Thyroid gland (tissue), 4 donors: ENCODE data around the gene DUOX1. TPM values are rescaled to one million over a fixed set of nuclear protein-coding genes. Genes with fewer than 3 reads are reported as not detected.

Experiments
- DNase-seq, 2 donors: peaks; one replicate each; pipeline ENCODE4 v3.0.0-alpha.2; 2019
- H3K27ac ChIP-seq, 3 donors: fragments of 200-600 bp; sonication (generic); 1 replicate in 2 of 3; 2 replicates in 1 of 3; pipeline ENCODE4 v1.5.1; 2016 to 2019; ENCODE audit warnings: mild to moderate bottlenecking in 1 of 3, moderate library complexity in 1 of 3
- H3K27me3 ChIP-seq: fragments of 200-600 bp; sonication (generic); one replicate; pipeline ENCODE4 v1.5.1; 2019
- H3K36me3 ChIP-seq, 2 donors: fragments of 200-600 bp; sonication (generic); one replicate each; pipeline ENCODE4 v1.5.1; 2016 to 2019
- H3K4me1 ChIP-seq, 2 donors: fragments of 200-600 bp; sonication (generic); one replicate each; pipeline ENCODE4 v1.5.1; 2017 to 2019
- H3K4me3 ChIP-seq, 3 donors: fragments of 200-600 bp; sonication (generic); replicated peaks in 1 of 3; 1 replicate in 2 of 3; 2 replicates in 1 of 3; pipeline ENCODE4 v1.5.1; 2016; ENCODE audit warnings: mild to moderate bottlenecking in 1 of 3
- H3K9me3 ChIP-seq: fragments of 200-600 bp; sonication (generic); one replicate; pipeline ENCODE4 v1.5.1; 2017
- CTCF ChIP-seq, 6 experiments: fragments of 200-600 bp in 3 of 6; fragments of 450-650 bp in 3 of 6; sonication (generic) in 3 of 6; IDR thresholded peaks; one replicate each; pipeline ENCODE4 v1.5.1; 2016 to 2019; ENCODE audit warnings: antibody characterized with exemption in 6 of 6, mild to moderate bottlenecking in 2 of 6, inconsistent platforms in 1 of 6, moderate library complexity in 1 of 6
- POLR2A ChIP-seq, 2 donors: fragments of 450-650 bp; IDR thresholded peaks; one replicate each; pipeline ENCODE4 v1.6.1; 2017; ENCODE audit warnings: antibody characterized with exemption in 2 of 2, mild to moderate bottlenecking in 2 of 2, moderate library complexity in 1 of 2
- WGBS, 2 donors: methylation state at CpG; one replicate each; pipeline ENCODE4 v1.1.5; 2017; 5-methylcytosine and 5-hydroxymethylcytosine counted together
- intact Hi-C: fragments of 100-400 bp; cut with DNase I; formaldehyde crosslinking; loops from one replicate; pipeline ENCODE4 v1.15.1; 2023
- total RNA-seq, 4 donors: library from RNA; depleted of rRNA; stranded (reverse); fragments of >200 nt; gene quantifications; one replicate each; pipeline ENCODE4 v1.2.3, GENCODE V29; 2016

The DUOX1 gene
- total RNA-seq, 4 donors from 2014 or later = 132 to 313 (median 234) TPM

GRCh38 chr15:45088801-45089711 lies 40.7 kb upstream of the DUOX1 start:
- H3K4me1 ChIP-seq = no peaks in the 10 kb centered on the region
- DNase-seq = no peak
- H3K36me3 ChIP-seq = no peaks in the 10 kb centered on the region
- H3K27ac ChIP-seq = no peak overlapping the region
- no peak overlapping the region for H3K4me3 ChIP-seq
- 91% methylated on average over 10 of the region's 10 CpGs for WGBS, 2 donors
- TF ChIP-seq CTCF (IDR thresholded peaks at IDR 0.05) (no peak), POLR2A (IDR thresholded peaks at IDR 0.05) (no peak)
- no peaks in the 10 kb centered on the region for H3K9me3 ChIP-seq
- intact Hi-C loops = no loop called here
- H3K27me3 ChIP-seq = no peaks in the 10 kb centered on the region

- DNase-seq = no peak
- WGBS, 2 donors = 85% methylated on average over 3 of the region's 3 CpGs
- Histone ChIP-seq H3K4me3 (no peak overlapping the region), H3K9me3 (no peaks in the 10 kb centered on the region), H3K4me1 (no peaks in the 10 kb centered on the region), H3K27ac (no peak overlapping the region), H3K36me3 (no peaks in the 10 kb centered on the region), H3K27me3 (no peaks in the 10 kb centered on the region)
- TF ChIP-seq POLR2A (IDR thresholded peaks at IDR 0.05) = no peak
- no peak for TF ChIP-seq CTCF (IDR thresholded peaks at IDR 0.05)
- intact Hi-C loops = no loop called here
Measured at GRCh38 chr15:45089712-45090373, 40.0 kb upstream of the DUOX1 start.

- intact Hi-C loops = no loop called here
- H3K27me3 ChIP-seq = no peaks in the 10 kb centered on the region
- DNase-seq = no peak
- peaks cover 7 to 9% of the 10 kb centered on the region in 2 donors for H3K36me3 ChIP-seq
- 71 to 75% methylated on average over 7 of the region's 7 CpGs for WGBS, 2 donors
- H3K4me3 ChIP-seq = no peak overlapping the region
- H3K9me3 ChIP-seq = no peaks in the 10 kb centered on the region
- TF ChIP-seq POLR2A (IDR thresholded peaks at IDR 0.05) = no peak
- no peak for TF ChIP-seq CTCF (IDR thresholded peaks at IDR 0.05)
- no peak overlapping the region for H3K27ac ChIP-seq
- no peaks in the 10 kb centered on the region for H3K4me1 ChIP-seq
Measured at GRCh38 chr15:45091161-45091560, 38.6 kb upstream of the DUOX1 start.

GRCh38 chr15:45091576-45091975 lies 38.2 kb upstream of the DUOX1 start:
- WGBS, 2 donors = 76 to 95% methylated on average over 2 of the region's 2 CpGs
- H3K4me1 ChIP-seq = no peaks in the 10 kb centered on the region
- H3K36me3 ChIP-seq = peaks cover 7 to 9% of the 10 kb centered on the region in 2 donors
- intact Hi-C loops = no loop called here
- no peak for DNase-seq
- H3K27me3 ChIP-seq = no peaks in the 10 kb centered on the region
- H3K27ac ChIP-seq = no peak overlapping the region
- no peak overlapping the region for H3K4me3 ChIP-seq
- TF ChIP-seq CTCF (IDR thresholded peaks at IDR 0.05) (no peak), POLR2A (IDR thresholded peaks at IDR 0.05) (no peak)
- H3K9me3 ChIP-seq = no peaks in the 10 kb centered on the region

- no peak for DNase-seq
- intact Hi-C loops = no loop called here
- no peak for TF ChIP-seq POLR2A (IDR thresholded peaks at IDR 0.05)
- no peak for TF ChIP-seq CTCF (IDR thresholded peaks at IDR 0.05)
Measured at GRCh38 chr15:45093013-45093412, 36.8 kb upstream of the DUOX1 start.

More at GRCh38 chr15:45093013-45093412, 36.8 kb upstream of the DUOX1 start:
- Histone ChIP-seq H3K27ac (no peak overlapping the region), H3K9me3 (no peaks in the 10 kb centered on the region), H3K4me3 (no peak overlapping the region), H3K27me3 (no peaks in the 10 kb centered on the region), H3K4me1 (no peaks in the 10 kb centered on the region), H3K36me3 (peaks cover 7 to 9% of the 10 kb centered on the region in 2 donors)
- WGBS, 2 donors = 91 to 93% methylated on average over 4 of the region's 4 CpGs
